Suppressor macrophage treated with lipopolysaccharide for 4 hours (primary cell): ENCODE measurements around the gene PIP5K1C.
"Not testable (repeated sequence)": the region's sequence is repeated elsewhere in the genome, so short reads cannot be mapped to it uniquely, and the experiment has no call there.

Source experiments
- DNase-seq: peaks from one replicate; pipeline ENCODE4 v3.0.0-alpha.2; 2020

The PIP5K1C gene

DNA sequence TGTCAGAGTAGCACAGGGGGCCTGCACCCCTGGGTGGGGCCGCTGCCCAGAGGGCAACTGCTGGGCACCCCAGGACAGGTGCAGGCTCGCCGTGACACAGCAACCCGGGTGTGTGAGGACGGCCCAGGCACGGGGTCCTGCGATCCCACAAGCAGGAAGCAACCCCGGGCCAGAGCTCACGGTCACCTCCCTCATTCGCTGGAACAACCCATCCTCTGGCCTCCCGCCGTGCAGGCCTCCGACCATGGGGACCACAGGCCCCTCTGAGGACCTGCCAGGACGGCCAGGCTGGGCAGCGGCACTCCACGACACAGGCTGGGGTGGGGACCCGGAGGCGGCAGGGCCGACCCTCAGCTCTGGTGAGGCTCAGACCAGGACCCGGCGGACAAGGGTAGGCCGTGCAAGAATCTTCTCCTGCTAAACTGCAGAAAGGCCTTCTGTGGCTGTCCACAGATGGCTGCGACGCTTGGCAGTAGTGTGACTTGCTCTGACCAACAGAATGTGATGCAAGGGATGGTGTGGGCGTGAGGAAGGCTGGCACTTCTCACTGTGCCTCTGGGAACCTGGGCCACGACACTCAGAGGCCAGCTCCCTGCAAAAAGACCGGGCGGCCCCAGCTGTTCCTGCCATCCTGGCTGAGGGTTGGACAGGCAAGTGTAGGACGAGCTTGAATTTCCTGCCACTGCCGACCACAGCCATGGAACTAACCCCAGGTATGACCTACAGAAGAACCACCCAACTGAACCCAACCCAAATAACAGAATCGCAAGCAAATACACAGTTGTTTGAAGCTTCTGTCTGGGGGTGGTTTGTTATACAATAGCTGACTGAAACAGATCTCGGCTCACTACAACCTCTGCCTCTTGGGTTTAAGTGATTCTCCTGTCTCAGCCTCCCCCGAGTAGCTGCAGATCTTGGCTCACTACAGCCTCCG lies 26.5 kb downstream of the PIP5K1C start:
- DNase-seq = peak; percentile 69

DNA sequence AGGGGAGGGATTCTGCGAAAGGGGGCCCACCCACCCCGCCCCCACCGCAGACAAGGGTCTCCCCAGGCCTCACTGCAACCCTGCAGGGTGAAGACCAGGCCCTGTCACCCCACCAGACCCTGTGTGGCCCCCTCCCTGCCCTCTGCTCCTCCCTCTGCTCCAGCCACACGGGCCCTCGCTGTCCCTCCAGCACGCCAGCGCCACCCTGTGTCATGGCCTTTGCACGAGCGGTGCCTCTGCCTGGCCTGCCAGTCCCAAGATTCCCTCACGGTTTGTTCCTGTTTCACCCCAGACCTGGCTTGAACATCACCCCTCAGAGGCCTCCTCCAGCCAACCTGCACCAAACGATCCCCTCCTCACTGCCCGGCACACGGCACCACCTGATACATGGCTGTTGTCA lies 27.3 kb downstream of the PIP5K1C start:
- no peak for DNase-seq

- no peak for DNase-seq
These were observed 27.7 kb downstream of the PIP5K1C start for GRCh38 chr19:3672575-3672948.

GRCh38 chr19:3671680-3672574 lies 28.3 kb downstream of the PIP5K1C start:
- peak; percentile 60 for DNase-seq

DNA sequence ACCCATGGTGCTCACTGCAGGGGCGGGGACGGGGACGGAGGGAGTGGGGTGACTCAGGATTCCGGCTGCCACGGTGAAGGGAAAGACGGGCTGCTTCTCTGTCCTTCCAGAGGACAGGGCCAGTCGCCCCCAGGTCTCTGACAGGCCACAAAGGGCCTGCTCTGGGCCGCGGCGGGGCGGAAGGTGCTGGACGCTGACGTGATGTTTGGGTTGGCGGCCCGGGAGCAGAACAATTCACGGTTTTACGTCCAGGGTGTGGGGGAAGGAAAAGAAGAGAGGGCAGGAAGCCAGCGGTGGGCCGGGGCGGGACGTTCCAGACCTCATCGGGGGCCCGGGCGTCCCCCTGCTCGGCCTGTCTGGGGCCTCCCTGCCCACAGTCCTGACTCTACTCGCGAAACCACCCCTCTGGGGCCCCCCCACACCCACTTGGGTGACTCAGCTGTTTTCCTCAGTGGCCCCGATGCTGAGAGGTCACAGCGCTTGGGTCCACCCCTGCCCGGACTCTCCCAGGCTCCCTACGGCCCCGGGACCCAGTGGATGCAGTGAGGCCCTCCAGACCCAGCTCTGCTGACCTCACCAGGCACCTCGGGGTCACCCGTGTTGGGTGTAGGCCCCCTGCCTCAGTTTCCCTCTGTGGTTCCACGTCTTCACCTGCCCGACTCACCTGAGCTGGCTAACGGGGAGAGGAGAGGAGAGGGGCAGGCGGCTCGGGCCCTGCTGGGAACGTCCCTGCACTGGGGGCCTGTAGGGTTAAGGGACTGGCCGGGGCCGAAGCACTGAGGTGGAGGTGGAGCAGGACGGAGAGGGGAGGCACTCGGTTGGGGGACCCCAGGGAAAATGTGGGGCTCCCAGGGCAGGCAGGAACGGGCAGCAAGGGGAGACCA lies 29.2 kb downstream of the PIP5K1C start:
- peak; percentile 59 for DNase-seq

DNA sequence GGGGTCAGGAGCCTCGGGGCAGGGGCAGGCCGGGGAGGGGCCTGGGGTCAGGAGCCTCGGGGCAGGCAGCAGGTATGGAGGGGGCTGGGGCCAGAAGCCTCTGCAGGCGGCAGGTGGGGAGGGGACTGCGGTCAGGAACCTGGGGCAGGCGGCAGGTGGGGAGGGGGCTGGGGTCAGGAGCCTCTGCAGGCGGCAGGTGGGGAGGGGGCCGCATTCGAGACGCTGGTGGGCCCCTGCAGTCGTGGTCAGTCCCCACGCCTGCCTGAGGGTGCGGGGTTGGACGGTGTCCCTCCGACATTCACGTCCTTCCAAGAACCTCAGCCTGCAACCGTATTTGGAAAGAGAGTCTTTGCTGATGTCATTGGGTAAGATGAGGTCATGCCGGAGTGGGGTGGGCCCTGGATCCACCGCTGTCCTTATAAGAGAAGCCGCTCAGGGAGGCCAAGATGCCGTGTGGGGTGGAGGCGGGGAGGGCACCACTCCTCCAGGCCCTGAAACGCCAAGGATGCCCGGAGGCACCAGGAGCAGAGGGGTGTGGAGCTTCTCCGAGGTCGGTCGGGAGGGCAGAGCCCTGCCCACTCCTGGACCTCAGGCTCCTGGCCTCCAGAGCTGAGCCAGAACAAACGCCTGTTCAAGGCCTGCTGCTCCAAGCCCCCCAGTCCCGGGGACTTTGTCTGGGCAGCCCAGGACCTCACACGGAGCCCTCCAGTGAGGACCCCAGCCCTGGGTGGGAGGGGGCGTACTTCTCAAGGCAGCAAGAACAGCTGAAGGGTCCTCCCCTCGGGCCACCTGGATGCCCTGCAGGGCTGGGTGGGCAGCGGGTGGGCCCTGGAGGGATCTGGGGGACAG lies 30.1 kb downstream of the PIP5K1C start:
- DNase-seq = peak; percentile 52

DNA sequence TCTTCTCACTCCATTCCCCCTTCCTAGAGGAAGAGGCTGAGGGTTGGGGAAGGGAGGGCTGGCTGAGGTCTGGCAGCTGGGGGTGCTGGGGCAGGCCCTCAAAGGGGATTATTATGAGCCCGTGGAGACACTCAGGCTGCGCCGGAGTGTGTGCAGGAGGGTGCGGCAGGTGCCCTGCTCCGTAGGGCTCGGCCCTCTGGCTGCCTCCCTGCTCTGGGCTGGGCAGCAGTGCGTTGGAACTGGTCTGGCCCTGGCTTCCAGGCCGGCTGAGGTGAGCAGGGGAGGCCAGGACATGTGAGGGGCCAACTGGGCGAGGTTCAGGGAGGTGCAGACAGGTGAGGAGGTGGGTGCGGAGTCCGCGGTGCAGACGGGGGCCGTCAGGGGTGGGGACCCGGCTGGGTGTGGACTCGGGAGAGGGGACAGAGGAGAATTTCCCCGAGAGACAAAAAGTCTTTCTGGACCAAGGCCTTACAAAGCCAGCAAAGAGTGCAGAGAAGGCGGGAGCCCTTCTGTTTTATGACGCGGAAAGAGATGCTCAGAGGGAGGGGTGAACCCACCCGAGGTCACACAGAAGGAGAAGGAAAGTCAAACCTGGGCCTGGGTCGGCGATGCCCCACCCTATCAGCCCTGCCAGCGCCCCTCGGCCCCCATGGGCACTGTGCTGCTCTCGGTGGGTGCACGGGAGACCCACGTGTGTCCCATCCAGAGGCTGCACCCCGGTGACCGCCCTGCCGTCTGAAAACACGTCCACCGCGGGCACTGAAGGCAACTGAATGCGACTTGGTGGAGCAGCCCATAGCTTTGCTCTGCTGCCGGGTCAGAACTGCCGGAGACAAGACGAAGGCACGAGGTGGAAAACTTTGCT lies 31.0 kb downstream of the PIP5K1C start:
- no peak for DNase-seq

- DNase-seq = no peak
These were observed 31.8 kb downstream of the PIP5K1C start for GRCh38 chr19:3668331-3669081.

- DNase-seq = no peak
These were observed 32.5 kb downstream of the PIP5K1C start for GRCh38 chr19:3667766-3668165.

GRCh38 chr19:3667037-3667638 lies 33.1 kb downstream of the PIP5K1C start:
- no peak for DNase-seq

- DNase-seq = not testable (repeated sequence)
These were observed 33.8 kb downstream of the PIP5K1C start for GRCh38 chr19:3666545-3666856.

DNA sequence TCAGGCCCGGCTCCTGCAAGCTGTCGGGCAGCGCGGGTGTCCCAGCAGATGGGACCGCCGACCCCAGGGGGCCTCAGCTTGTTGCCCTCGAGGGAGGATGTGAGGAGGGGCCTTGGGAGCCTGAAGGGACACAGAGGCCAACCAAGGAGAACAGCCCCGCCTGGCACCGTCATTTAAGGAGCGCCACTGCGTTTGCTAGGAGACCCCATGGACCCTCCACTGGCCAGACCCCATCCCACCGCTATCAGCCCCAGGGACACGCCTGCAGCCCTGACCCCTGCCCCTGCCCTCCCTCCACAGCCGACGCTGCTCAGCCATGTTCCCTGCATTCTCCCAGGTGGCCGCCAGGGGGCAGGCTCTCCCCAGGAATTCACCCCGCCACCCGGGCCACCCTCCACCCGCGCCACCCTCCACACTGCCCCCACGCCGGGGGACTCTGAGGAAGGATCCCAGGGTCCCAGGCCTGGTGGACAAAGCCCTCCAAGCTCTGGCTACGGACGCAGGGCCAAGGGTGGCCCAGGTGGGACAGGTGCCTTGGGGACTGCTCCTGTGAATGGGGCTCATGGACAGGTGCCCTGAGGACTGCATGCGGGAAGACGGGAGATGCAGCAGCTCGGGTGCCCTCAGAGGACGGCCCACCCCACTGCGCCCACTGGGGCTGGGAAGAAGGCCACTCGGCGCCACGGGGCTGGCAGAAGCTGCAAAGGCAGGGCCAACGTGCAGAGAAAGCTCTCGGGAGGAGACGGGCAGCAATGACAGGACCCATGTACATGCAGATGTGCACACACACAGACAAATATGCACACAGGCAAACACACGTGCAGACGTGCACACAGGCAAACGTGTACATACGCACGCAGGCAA lies 34.4 kb downstream of the PIP5K1C start:
- DNase-seq = peak; percentile 55

DNA sequence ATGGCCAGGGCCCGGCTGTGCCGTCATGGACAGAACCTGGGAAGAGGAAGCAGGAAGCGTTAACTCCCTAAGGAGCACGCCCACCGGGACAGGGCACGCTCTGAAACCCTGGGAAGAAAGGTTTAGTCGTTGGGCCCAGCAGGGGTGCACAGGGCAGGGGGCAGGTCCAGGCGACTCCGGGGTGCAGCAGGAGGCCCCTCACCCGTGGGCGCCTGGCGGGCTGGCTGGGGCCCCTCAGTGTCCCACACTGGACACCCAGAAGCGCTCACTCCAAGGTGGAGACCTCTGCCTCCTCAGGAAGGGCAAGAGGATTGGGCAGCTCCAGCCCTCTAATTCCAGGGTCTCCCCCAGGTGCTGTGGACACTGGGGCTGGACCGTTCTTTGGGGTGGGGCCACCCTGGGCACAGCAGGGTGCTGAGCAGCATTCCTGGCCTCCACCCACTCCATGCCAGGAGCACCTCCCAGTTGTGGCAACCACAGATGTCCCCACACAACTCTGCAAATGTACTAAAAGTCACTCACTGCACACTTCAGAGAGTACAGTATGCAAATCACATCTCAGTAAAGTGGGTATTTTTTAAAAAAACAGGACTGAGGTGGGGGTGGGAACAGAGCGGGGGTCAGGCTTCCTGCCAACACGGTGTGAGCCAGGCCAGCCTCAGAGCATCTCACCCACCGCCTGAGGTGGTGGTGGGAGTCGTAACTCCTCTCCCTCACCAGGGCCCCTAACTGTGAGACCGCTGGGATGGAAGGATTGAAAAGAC lies 35.2 kb downstream of the PIP5K1C start:
- no peak for DNase-seq

DNA sequence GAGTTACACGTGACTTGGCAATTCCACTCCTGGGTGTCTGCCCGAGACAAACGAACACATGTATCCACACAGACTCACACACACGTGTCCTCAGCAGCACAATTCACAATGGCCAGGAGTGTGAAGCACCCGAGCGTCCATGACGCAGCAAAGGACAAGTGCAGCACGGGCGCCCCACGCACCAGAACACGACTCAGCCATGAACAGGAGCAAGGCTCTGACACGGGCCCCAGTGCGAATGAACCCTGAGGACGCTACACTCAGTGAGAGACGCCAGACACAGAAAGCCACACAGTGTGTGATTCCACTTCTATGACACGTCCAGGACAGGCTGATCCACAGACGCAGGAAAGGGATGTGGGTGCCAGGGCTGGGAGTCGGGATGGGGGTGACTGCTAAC lies 36.4 kb downstream of the PIP5K1C start:
- no peak for DNase-seq

DNA sequence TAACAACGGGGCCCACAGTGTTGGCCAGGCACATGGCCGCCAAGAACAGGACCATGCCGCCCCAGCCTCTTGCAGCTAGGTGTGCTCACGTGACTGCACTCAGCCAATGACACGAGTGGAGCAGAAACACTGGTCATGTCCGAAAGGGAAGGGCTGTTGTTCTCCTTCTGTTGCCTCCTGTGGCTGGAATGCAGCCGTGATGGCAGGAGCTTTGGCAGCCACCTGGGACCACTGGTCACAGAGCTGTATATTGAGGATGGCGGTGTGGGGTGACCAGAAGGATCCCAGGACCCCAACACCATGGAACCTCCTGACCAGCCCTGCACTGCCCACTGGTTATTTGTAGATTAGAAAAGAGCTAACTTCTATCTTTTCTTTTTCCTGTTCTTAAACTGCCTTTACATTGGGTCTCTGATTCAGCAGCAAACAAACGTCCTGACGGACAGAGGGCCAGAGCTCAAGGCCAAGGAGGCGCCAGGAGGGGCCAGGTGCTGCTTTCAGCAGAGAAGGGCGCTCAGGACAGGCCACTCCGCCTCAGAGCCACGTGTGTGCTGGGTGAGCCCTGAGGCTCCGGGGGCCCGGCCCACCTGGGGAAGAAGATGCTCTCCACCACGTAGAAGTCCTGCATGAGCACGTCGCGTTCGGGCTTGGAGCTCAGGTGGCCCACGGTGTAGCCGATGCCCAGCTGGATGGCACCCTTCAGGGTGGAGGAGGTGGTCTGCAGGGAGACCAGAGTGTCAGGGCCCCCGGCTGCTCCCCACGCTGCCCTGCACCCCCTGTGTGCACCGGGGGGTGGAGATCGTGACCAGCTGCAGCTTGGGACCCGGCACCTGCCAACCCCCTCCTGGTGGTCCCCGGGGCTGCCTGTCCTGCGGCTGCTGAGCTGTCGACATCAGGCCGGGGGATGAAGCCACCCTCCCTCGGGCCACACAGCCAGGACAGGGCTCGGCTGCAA lies 38.7 kb downstream of the PIP5K1C start:
- no peak for DNase-seq

GRCh38 chr19:3660493-3661219 lies 39.6 kb downstream of the PIP5K1C start:
- no peak for DNase-seq
